RWPE2 (cell line): ENCODE data around the gene ANGEL2.
"Not testable (repeated sequence)": the region's sequence is repeated elsewhere in the genome, so short reads cannot be mapped to it uniquely, and the experiment has no call there.

Experiments used
- ATAC-seq: fragments of 200-7000 bp; cut with Tn5 transposase; 3 replicates; pipeline ENCODE4 v1.9.1; 2021; ENCODE audit warnings: low read depth
- DNase-seq: peaks from one replicate; pipeline ENCODE4 v3.0.0-alpha.2; 2020; ENCODE audit warnings: low spot score
- H3K27ac ChIP-seq: fragments of 450-650 bp; 2 replicates; pipeline ENCODE4 v1.5.1; 2017; ENCODE audit warnings: mild to moderate bottlenecking; ENCODE audit not compliant: poor library complexity, severe bottlenecking
- H3K27me3 ChIP-seq: fragments of 250-450 bp; sonication (Bioruptor Pico); 2 replicates; pipeline ENCODE4 v1.5.1; 2021; ENCODE audit warnings: mild to moderate bottlenecking, moderate library complexity; ENCODE audit not compliant: insufficient read depth, poor library complexity, severe bottlenecking
- H3K36me3 ChIP-seq: fragments of 250-450 bp; sonication (Bioruptor Pico); 2 replicates; pipeline ENCODE4 v1.5.1; 2020; ENCODE audit warnings: low read depth, mild to moderate bottlenecking, moderate library complexity
- H3K4me1 ChIP-seq: fragments of 250-450 bp; sonication (Bioruptor Pico); 2 replicates; pipeline ENCODE4 v1.5.1; 2021; ENCODE audit warnings: mild to moderate bottlenecking, moderate library complexity; ENCODE audit not compliant: insufficient read depth, poor library complexity, severe bottlenecking
- H3K4me3 ChIP-seq: fragments of 250-450 bp; sonication (Bioruptor Pico); 2 replicates; pipeline ENCODE4 v1.5.1; 2021; ENCODE audit warnings: mild to moderate bottlenecking, moderate library complexity; ENCODE audit not compliant: severe bottlenecking
- H3K9me3 ChIP-seq: fragments of 250-450 bp; sonication (Bioruptor Pico); 2 replicates; pipeline ENCODE4 v1.5.1; 2021; ENCODE audit warnings: mild to moderate bottlenecking, moderate library complexity; ENCODE audit not compliant: severe bottlenecking
- TF ChIP-seq, protein P1 (sequence below): fragments of 450-650 bp; IDR thresholded peaks from one replicate; pipeline ENCODE4 v1.5.1; 2017; ENCODE audit warnings: mild to moderate bottlenecking, moderate library complexity; ENCODE audit not compliant: poor library complexity, severe bottlenecking

ANGEL2 gene

DNA sequence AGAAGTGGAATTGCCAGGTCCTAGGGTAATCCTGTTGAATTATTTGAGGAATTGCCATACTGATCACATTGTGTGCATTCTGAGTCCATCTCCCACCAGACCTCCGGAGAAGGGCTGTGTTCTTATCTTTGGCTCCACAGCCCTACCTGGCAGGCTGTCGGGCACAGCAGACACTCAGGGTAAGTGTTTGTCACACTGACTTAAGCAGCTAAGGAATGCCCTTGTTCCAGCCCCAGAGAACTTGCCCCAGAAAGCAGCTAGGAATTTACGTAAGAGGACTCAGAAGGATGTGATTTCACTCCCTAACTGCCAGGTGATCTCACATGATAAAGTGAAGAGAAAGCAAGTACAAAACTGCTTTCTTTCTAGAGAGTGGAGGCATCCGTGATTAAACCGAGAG lies 44.4 kb downstream of the ANGEL2 start:
- ATAC-seq = no peak
- Histone ChIP-seq H3K27me3 (no peaks in the 10 kb centered on the region), H3K4me3 (no peak overlapping the region), H3K36me3 (no peaks in the 10 kb centered on the region), H3K9me3 (no peaks in the 10 kb centered on the region), H3K27ac (no peak overlapping the region), H3K4me1 (no peaks in the 10 kb centered on the region)
- DNase-seq = no peak
- TF ChIP-seq, protein P1, sequence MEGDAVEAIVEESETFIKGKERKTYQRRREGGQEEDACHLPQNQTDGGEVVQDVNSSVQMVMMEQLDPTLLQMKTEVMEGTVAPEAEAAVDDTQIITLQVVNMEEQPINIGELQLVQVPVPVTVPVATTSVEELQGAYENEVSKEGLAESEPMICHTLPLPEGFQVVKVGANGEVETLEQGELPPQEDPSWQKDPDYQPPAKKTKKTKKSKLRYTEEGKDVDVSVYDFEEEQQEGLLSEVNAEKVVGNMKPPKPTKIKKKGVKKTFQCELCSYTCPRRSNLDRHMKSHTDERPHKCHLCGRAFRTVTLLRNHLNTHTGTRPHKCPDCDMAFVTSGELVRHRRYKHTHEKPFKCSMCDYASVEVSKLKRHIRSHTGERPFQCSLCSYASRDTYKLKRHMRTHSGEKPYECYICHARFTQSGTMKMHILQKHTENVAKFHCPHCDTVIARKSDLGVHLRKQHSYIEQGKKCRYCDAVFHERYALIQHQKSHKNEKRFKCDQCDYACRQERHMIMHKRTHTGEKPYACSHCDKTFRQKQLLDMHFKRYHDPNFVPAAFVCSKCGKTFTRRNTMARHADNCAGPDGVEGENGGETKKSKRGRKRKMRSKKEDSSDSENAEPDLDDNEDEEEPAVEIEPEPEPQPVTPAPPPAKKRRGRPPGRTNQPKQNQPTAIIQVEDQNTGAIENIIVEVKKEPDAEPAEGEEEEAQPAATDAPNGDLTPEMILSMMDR = no peak

DNA sequence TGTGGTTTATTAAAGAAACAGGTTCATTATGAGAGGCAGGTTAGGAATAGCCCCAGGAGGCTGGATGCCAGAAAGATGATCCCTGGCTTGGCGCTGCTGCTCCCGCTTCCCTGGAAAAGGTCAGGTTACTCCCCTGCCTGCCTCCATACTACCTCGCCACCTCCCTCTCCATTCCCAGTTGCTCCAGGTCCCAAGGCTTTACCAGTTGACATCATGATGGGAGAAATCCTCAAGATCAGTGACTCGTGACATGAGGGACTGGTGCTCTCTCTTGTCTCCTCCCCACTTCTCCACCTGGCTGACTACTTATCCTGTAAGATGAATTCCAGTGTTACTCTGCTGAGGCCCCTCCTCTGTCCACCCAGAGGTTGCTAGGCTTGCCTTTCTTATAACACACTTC lies 45.6 kb downstream of the ANGEL2 start:
- ATAC-seq (no peak), DNase-seq (no peak)
- Histone ChIP-seq H3K4me3 (no peak overlapping the region), H3K4me1 (no peaks in the 10 kb centered on the region), H3K36me3 (no peaks in the 10 kb centered on the region), H3K27me3 (no peaks in the 10 kb centered on the region), H3K9me3 (no peaks in the 10 kb centered on the region), H3K27ac (no peak overlapping the region)
- TF ChIP-seq, protein P1 = no peak

DNA sequence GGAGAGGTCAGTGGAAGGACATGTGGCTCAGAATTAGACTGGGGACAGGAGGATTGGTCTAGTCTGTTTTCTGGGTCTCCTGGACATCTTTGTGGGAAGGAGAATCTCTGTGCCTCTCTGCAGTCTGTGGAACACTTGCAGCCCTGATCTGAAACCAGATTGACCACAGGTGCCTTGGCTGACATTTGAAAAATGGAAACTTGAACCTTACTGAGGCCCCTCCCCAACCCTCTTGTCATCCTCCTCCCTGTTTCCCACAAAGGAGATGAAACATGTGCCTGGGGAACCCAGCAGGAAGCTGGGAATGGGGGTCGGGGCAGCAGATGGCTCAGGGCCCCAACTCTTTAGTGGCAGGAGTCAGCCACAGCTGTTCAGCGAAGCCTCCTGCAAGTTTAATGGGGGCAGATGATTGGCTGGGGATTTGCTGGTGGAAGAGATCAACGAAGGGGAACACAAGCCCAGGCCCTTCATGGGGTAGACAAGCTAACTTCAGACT lies 47.3 kb downstream of the ANGEL2 start:
- TF ChIP-seq, protein P1 = no peak
- no peak overlapping the region for H3K27ac ChIP-seq
- ATAC-seq = no peak
- H3K9me3 ChIP-seq = no peaks in the 10 kb centered on the region
- no peaks in the 10 kb centered on the region for H3K4me1 ChIP-seq
- H3K4me3 ChIP-seq = no peak overlapping the region
- no peak for DNase-seq
- H3K27me3 ChIP-seq = no peaks in the 10 kb centered on the region
- no peaks in the 10 kb centered on the region for H3K36me3 ChIP-seq

DNA sequence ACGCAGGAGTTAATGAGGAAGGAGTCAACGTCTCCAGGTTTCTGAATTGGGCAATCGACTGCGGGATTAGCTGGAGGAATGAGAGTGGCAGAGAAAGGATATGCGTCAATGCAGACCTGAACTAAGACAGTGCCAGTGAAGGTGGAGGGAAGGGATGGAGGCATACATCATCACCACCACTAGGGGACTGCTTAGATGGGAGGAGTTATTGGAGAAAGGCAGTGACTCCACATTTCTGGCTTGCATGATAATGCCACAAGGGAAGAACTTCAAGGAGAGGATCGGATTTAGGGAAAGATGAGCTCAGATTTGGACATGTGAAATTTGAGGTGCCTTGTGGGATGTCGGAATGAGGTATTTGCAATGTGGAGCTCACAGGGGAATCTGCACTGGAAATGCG lies 47.9 kb downstream of the ANGEL2 start:
- DNase-seq (no peak), ATAC-seq (peak; percentile 49; the same call in 1 of the 3 replicates)
- H3K36me3 ChIP-seq = no peaks in the 10 kb centered on the region

DNA sequence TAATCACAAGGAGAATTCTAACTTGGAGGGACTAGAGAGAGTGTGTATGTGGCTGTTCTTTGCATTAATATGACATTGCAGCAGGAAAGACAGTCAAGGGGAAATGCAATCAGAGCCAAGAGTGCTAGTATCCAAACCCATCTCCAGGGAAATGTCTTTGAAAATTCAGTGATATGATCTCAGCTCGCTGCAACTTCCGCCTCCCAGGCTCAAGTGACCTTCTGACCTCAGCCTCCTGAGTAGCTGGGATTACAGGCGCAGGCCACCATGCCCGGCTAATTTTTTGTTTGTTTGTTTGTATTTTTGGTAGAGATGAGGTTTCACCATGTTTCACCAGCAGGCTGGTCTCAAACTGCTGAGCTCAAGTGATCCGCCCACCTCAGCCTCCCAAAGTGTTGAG lies 49.1 kb downstream of the ANGEL2 start:
- ATAC-seq = no peak
- no peaks in the 10 kb centered on the region for H3K36me3 ChIP-seq

More for the DNA sequence above, 47.9 kb downstream of the ANGEL2 start:
- no peaks in the 10 kb centered on the region for H3K27me3 ChIP-seq
- H3K4me3 ChIP-seq = no peak overlapping the region
- TF ChIP-seq, protein P1 = peak; percentile 13
- no peak overlapping the region for H3K27ac ChIP-seq
- H3K4me1 ChIP-seq = no peaks in the 10 kb centered on the region
- H3K9me3 ChIP-seq = no peaks in the 10 kb centered on the region

DNA sequence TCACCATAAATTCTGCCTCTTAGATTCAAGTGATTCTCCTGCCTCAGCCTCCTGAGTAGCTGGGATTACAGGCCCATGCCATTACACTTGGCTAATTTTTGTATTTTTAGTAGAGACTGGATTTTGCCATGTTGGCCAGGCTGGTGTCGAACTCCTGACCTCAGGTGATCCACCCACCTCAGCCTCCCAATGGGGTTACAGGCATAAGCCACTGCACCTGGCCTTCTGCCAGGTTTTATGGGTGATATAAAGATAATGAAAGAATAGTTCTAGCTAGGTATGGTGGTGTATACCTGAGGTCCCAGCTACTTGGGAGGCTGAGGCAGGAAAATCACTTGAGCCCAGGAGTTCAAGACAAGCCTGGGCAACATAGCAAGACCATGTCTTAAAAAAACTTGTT lies 50.7 kb downstream of the ANGEL2 start:
- not testable (repeated sequence) for H3K27ac ChIP-seq, ATAC-seq, H3K9me3 ChIP-seq, H3K4me3 ChIP-seq, H3K4me1 ChIP-seq, DNase-seq, H3K36me3 ChIP-seq, H3K27me3 ChIP-seq

More for the DNA sequence above, 49.1 kb downstream of the ANGEL2 start:
- no peak overlapping the region for H3K4me3 ChIP-seq
- no peak for DNase-seq
- H3K27me3 ChIP-seq = no peaks in the 10 kb centered on the region
- H3K27ac ChIP-seq = no peak overlapping the region
- H3K4me1 ChIP-seq = no peaks in the 10 kb centered on the region
- H3K9me3 ChIP-seq = no peaks in the 10 kb centered on the region
- TF ChIP-seq, protein P1 = no peak
